Measurements from ENCODE around the gene PLCD1. TPM values are rescaled to one million over a fixed set of nuclear protein-coding genes. Genes with fewer than 3 reads are reported as not detected.
A peak's percentile ranks its signal among the peaks of the same experiment; 100 is the strongest.

PLCD1 gene
- total and polyA plus RNA-seq, 12 donors: 9.7 to 97.3 (median 29.2) TPM

- Histone ChIP-seq H3K27ac (no peak overlapping the region), H3K4me3 (no peak overlapping the region), H3K36me3 (replicated peaks in 1 of 2) (peaks cover 0 to 10% of the 10 kb centered on the region in 2 donors), H3K9me3 (replicated peaks in 1 of 3) (no peaks in the 10 kb centered on the region), H3K4me1 (replicated peaks in 1 of 2) (peaks cover 6 to 14% of the 10 kb centered on the region in 2 donors), H3K27me3 (no peaks in the 10 kb centered on the region)
- peak in 2 of 7 donors; percentile 7 to 10 for DNase-seq
- intact Hi-C loops (cut with DNase I): loop anchor here in 1 of 2 donors (10.0 kb wide), 1 partner anchor 115 kb away; no protein-coding TSS in a partner anchor
- 84 to 97% (median 93%) methylated on average over 6 of the region's 6 CpGs for WGBS, 4 donors
- TF ChIP-seq, protein P1, sequence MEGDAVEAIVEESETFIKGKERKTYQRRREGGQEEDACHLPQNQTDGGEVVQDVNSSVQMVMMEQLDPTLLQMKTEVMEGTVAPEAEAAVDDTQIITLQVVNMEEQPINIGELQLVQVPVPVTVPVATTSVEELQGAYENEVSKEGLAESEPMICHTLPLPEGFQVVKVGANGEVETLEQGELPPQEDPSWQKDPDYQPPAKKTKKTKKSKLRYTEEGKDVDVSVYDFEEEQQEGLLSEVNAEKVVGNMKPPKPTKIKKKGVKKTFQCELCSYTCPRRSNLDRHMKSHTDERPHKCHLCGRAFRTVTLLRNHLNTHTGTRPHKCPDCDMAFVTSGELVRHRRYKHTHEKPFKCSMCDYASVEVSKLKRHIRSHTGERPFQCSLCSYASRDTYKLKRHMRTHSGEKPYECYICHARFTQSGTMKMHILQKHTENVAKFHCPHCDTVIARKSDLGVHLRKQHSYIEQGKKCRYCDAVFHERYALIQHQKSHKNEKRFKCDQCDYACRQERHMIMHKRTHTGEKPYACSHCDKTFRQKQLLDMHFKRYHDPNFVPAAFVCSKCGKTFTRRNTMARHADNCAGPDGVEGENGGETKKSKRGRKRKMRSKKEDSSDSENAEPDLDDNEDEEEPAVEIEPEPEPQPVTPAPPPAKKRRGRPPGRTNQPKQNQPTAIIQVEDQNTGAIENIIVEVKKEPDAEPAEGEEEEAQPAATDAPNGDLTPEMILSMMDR (IDR thresholded peaks at IDR 0.05): no peak
- TF ChIP-seq POLR2A (IDR thresholded peaks at IDR 0.05): no peak
Measured at GRCh38 chr3:37999836-38000235, 29.6 kb downstream of the PLCD1 start.

DNA sequence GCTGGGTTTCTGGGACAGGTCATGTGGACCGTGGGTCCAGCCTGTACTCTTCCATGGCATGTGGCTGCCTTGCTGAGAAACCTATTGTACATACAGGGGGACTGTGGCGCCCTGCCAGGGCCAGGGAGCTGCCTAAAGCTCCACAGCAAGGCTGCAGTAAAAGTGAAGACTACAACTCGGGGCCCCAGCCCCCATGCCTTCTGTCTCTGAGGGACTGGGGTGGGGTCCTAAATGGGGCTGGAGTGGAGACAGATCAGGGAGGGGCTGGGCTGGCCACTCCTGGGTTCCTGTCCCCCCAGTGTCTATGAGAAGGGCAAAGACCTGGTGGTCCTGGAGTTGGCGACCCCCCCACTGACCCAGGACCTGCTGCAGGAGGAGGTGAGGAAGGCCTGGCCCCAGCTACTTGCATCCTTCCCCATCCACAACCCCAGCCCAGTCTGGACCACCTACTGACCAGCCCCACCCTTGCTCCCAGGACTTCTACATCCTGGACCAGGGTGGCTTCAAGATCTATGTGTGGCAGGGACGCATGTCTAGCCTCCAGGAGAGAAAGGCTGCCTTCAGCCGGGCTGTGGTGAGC, 31.6 kb downstream of the PLCD1 start:
- H3K4me3 ChIP-seq: no peak overlapping the region
- no peaks in the 10 kb centered on the region for H3K27me3 ChIP-seq
- DNase-seq: peak in 3 of 7 donors; percentile 27 to 49 (median 30)
- H3K4me1 ChIP-seq (replicated peaks in 1 of 2): peaks cover 10 to 24% of the 10 kb centered on the region in 2 donors
- intact Hi-C loops (cut with DNase I): no loop called here
- no peaks in the 10 kb centered on the region for H3K9me3 ChIP-seq (replicated peaks in 1 of 3)
- peaks cover 0 to 10% of the 10 kb centered on the region in 2 donors for H3K36me3 ChIP-seq (replicated peaks in 1 of 2)
- TF ChIP-seq POLR2A (IDR thresholded peaks at IDR 0.05): no peak
- TF ChIP-seq, protein P1 (IDR thresholded peaks at IDR 0.05): no peak
- 70 to 89% (median 85%) methylated on average over 3 to 6 of the region's 6 CpGs for WGBS, 4 donors
- H3K27ac ChIP-seq: peak overlapping the region; percentile 3 to 94 (median 58)

DNA sequence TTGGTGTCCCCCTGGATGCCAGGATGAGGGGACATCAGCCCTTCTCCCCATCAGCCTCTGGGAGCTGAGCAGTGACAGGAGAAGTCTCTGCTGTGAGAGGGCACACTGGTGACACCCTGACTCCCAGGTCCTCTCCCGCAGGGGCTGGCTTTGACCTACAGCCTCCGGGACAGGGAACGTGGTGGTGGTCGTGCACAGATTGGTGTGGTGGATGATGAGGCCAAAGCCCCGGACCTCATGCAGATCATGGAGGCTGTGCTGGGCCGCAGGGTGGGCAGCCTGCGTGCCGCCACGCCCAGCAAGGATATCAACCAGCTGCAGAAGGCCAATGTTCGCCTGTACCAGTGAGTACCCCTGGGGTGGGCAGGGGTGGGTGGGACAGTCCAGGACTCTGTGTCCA, 32.1 kb downstream of the PLCD1 start:
- Histone ChIP-seq H3K27me3 (no peaks in the 10 kb centered on the region), H3K27ac (no peak overlapping the region), H3K9me3 (replicated peaks in 1 of 3) (no peaks in the 10 kb centered on the region), H3K4me3 (no peak overlapping the region), H3K36me3 (replicated peaks in 1 of 2) (peaks cover 0 to 10% of the 10 kb centered on the region in 2 donors), H3K4me1 (replicated peaks in 1 of 2) (peaks cover 10 to 24% of the 10 kb centered on the region in 2 donors)
- TF ChIP-seq, protein P1 (IDR thresholded peaks at IDR 0.05): no peak
- no peak for TF ChIP-seq POLR2A (IDR thresholded peaks at IDR 0.05)
- intact Hi-C loops (cut with DNase I): no loop called here
- 95 to 96% methylated on average over 10 of the region's 10 CpGs; no CpG with 5 or more reads in 2 of the 4 donors for WGBS, 4 donors
- peak in 2 of 7 donors; percentile 9 to 21 for DNase-seq

DNA sequence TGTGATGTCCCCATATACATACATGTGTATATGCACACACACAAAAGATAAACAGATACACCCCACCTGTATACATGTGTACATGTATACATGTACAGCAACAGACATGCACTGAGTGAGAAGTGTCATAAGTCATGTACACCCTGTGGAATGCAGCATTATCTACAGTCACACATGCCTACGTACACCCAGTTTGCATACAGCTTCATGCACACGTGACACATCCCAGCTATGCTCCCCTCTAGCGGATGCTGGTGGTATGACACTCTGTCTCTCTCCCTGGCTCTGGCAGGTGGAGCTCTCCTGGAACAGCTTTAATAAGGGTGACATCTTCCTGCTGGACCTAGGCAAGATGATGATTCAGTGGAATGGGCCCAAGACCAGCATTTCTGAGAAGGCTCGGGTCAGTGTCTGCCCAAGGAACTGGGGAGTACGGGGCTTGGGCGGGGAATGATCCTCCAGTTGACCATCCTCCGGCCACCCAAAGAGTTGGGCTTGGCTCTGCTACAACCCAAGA, 32.6 kb downstream of the PLCD1 start:
- H3K9me3 ChIP-seq (replicated peaks in 1 of 3): no peaks in the 10 kb centered on the region
- H3K36me3 ChIP-seq (replicated peaks in 1 of 2): peaks cover 0 to 8% of the 10 kb centered on the region in 2 donors
- TF ChIP-seq POLR2A (IDR thresholded peaks at IDR 0.05): no peak
- TF ChIP-seq, protein P1 (IDR thresholded peaks at IDR 0.05): peak; percentile 81 to 93 (median 92)
- peaks cover 10 to 24% of the 10 kb centered on the region in 2 donors for H3K4me1 ChIP-seq (replicated peaks in 1 of 2)
- WGBS, 4 donors: 46 to 66% (median 49%) methylated on average over 4 to 7 of the region's 7 CpGs
- peak; percentile 64 to 93 (median 80) for DNase-seq
- intact Hi-C loops (cut with DNase I): no loop called here
- no peak overlapping the region for H3K4me3 ChIP-seq
- no peak overlapping the region for H3K27ac ChIP-seq
- H3K27me3 ChIP-seq: no peaks in the 10 kb centered on the region
